Ovary (tissue), 3 donors: Measurements from ENCODE around the gene DNER.

Source experiments
- EP300 ChIP-seq: sonication (generic); formaldehyde crosslinking; IDR thresholded peaks from one replicate; pipeline ENCODE4 v1.6.1; 2017; ENCODE audit warnings: antibody characterized with exemption
- POLR2A ChIP-seq: fragments of 450-650 bp; IDR thresholded peaks from one replicate; pipeline ENCODE4 v1.6.1; 2017; ENCODE audit warnings: antibody characterized with exemption, mild to moderate bottlenecking, moderate library complexity
- TF ChIP-seq, protein P1 (sequence below), 3 donors: fragments of 450-650 bp in 2 of 3; fragments of 200-600 bp in 1 of 3; IDR thresholded peaks; one replicate each; pipeline versions ENCODE4 v1.5.1 to v1.8.0; 2016 to 2022; ENCODE audit warnings: antibody characterized with exemption in 3 of 3, mild to moderate bottlenecking in 1 of 3
- donor health status: DM: no; HTN: no; CAD: no.

DNA sequence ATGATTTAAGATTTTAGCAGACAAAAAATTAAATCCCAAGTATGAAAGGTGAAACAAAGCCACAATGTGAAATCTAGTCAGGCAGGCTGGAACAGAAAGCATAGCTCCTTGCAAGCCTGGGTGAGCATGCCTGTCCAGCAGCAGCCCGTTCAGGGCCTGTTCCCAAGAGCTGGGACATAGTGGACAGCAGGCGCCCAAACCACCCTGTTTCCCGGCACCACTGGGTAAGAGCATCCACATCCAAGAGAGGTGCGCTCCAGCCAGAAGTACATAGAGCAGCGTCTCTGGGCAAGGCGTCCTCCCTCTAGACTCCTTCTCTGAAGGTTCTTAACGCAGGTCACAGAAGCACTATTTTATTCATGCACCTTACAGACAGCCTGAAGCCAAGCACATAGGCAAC is 80.8 kb downstream of the DNER start:
- TF ChIP-seq, protein P1, sequence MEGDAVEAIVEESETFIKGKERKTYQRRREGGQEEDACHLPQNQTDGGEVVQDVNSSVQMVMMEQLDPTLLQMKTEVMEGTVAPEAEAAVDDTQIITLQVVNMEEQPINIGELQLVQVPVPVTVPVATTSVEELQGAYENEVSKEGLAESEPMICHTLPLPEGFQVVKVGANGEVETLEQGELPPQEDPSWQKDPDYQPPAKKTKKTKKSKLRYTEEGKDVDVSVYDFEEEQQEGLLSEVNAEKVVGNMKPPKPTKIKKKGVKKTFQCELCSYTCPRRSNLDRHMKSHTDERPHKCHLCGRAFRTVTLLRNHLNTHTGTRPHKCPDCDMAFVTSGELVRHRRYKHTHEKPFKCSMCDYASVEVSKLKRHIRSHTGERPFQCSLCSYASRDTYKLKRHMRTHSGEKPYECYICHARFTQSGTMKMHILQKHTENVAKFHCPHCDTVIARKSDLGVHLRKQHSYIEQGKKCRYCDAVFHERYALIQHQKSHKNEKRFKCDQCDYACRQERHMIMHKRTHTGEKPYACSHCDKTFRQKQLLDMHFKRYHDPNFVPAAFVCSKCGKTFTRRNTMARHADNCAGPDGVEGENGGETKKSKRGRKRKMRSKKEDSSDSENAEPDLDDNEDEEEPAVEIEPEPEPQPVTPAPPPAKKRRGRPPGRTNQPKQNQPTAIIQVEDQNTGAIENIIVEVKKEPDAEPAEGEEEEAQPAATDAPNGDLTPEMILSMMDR (IDR thresholded peaks at IDR 0.05), result no peak
- TF ChIP-seq POLR2A (no peak), EP300 (no peak)
